SK-N-MC (cell line): ENCODE data around the gene NMBR.

Source experiments
- EZH2 ChIP-seq: fragments of 200-600 bp; sonication (generic); IDR thresholded peaks from one replicate; pipeline ENCODE4 v1.6.1; 2017; ENCODE audit warnings: antibody characterized with exemption
- POLR2AphosphoS5 ChIP-seq: IDR thresholded peaks from 2 replicates; pipeline ENCODE4 v1.6.1; 2012; ENCODE audit warnings: mild to moderate bottlenecking, low read depth, low read length, borderline replicate concordance

DNA sequence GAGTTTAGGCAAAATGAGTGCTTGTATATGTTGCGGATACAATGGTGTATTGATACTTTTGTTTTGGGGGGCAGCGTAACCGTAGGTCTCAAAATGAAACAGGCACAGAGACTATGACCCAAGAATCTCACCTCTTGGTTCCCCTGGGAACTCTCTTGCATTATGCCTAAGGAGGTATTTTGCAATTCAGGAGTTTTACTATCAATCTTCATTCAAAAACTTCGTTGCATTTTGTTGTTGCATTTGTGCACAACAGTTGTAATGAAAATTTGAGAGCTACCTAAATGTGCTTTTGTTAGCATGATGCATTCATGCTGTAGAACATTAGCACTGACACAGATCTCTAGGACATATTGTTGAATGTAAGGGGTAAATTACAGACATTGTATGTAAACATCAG, 18.3 kb upstream of the NMBR start:
- TF ChIP-seq POLR2AphosphoS5 (no peak), EZH2 (no peak)
